Fibroblast of peridontal ligament (primary cell): ENCODE measurements around the gene PPP5C.
"Not testable (repeated sequence)": the region's sequence is repeated elsewhere in the genome, so short reads cannot be mapped to it uniquely, and the experiment has no call there.

Experiments used
- DNase-seq: peaks from one replicate; pipeline ENCODE4 v3.0.0-alpha.2; 2010; ENCODE audit errors: extremely low read depth

The PPP5C gene

GRCh38 chr19:46408664-46409039 lies 61.8 kb downstream of the PPP5C start:
- DNase-seq, result peak; percentile 23

GRCh38 chr19:46409191-46409590 lies 62.3 kb downstream of the PPP5C start:
- no peak for DNase-seq

GRCh38 chr19:46410205-46411087 lies 63.6 kb downstream of the PPP5C start:
- DNase-seq, result no peak

GRCh38 chr19:46411088-46411924 lies 64.4 kb downstream of the PPP5C start:
- DNase-seq, result no peak

- no peak for DNase-seq
Observed at GRCh38 chr19:46411925-46412649, 65.2 kb downstream of the PPP5C start.

GRCh38 chr19:46412650-46413261 lies 65.9 kb downstream of the PPP5C start:
- no peak for DNase-seq

GRCh38 chr19:46413262-46414031 lies 66.6 kb downstream of the PPP5C start, which contains the start of gene CCDC8:
Gene CCDC8 (minus strand): TSS chr19:46413564. CDS start chr19:46412810, 754 bp downstream.
- DNase-seq, result peak; percentile 83

- not testable (repeated sequence) for DNase-seq
Observed at GRCh38 chr19:46414899-46415298, 68.0 kb downstream of the PPP5C start.

GRCh38 chr19:46415804-46416709 lies 69.2 kb downstream of the PPP5C start:
- peak; percentile 72 for DNase-seq

- DNase-seq, result no peak
Observed at GRCh38 chr19:46420056-46420455, 73.2 kb downstream of the PPP5C start.

GRCh38 chr19:46422344-46422743 lies 75.5 kb downstream of the PPP5C start:
- no peak for DNase-seq

- DNase-seq, result no peak
Observed at GRCh38 chr19:46423188-46423587, 76.3 kb downstream of the PPP5C start.

GRCh38 chr19:46426035-46426505 lies 79.2 kb downstream of the PPP5C start:
- DNase-seq, result peak; percentile 31

GRCh38 chr19:46426506-46427162 lies 79.7 kb downstream of the PPP5C start:
- DNase-seq, result peak; percentile 82

- no peak for DNase-seq
Observed at GRCh38 chr19:46427518-46428045, 80.7 kb downstream of the PPP5C start.

GRCh38 chr19:46428239-46429135 lies 81.6 kb downstream of the PPP5C start, which contains the start of gene PNMA8C:
Gene PNMA8C (minus strand): TSS chr19:46428936. CDS start chr19:46428359, 577 bp downstream.
- peak; percentile 36 for DNase-seq

GRCh38 chr19:46429999-46430398 lies 83.1 kb downstream of the PPP5C start:
- DNase-seq, result no peak

- no peak for DNase-seq
Observed at GRCh38 chr19:46431824-46432223, 84.9 kb downstream of the PPP5C start.
